ENCODE data around the gene AK9.

The AK9 gene

GRCh38 chr6:109453594-109454495 is 237.2 kb downstream of the AK9 start:
- Histone ChIP-seq H3K9me2 (ENCODE audit: low read depth, low read length) (no peaks in the 10 kb centered on the region), H3K27me3 (ENCODE audit: insufficient read depth, low read length) (no peaks in the 10 kb centered on the region), H3K36me3 (ENCODE audit: insufficient read depth, low read length) (peaks cover 20% of the 10 kb centered on the region; the same call in 1 of the 2 replicates), H3K9me3 (ENCODE audit: low read length) (no peaks in the 10 kb centered on the region), H4K20me1 (ENCODE audit: insufficient read depth, low read length) (no peaks in the 10 kb centered on the region), H3K4me2 (ENCODE audit: low read length) (peak overlapping the region; percentile 81), H3K4me3 (ENCODE audit: low read depth, low read length, poor library complexity, severe bottlenecking) (peak overlapping the region; percentile 79), H3K9ac (ENCODE audit: low read length) (peak overlapping the region; percentile 81), H3K79me2 (ENCODE audit: insufficient read depth, low read length) (no peaks in the 10 kb centered on the region), H3K4me1 (ENCODE audit: insufficient read depth, low read length, severe bottlenecking) (peaks cover 42% of the 10 kb centered on the region), H3F3A (ENCODE audit: insufficient read depth, low read length) (no peaks in the 10 kb centered on the region), H3K27ac (ENCODE audit: low read depth, low read length, poor library complexity, severe bottlenecking) (peak overlapping the region; percentile 88), H2AFZ (ENCODE audit: low read length) (no peak overlapping the region)
- TF ChIP-seq EZH2 (IDR thresholded peaks at IDR 0.05; ENCODE audit: borderline replicate concordance, low read length): no peak
- TF ChIP-seq CTCF (IDR thresholded peaks at IDR 0.05; ENCODE audit: low read length): no peak

DNA sequence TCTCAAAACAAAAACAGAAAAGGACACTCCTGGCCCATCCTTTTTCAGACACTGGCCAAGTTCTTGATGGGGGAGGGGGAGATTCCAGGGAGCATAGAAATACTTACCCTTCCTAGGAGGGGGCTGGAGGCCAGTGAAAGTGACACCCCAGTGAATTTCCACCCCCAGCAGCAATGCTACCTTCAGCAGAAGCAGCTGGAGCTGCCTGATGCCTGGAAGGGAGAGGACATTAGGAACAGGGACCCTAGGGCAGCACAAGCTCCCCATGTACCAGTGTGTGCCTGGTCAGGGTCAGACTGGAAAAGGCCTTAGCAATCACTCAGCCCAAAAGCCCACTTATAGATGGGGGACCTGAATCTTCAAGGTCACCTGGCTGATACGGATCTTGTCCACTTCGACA is 237.8 kb downstream of the AK9 start:
- H3K4me2 ChIP-seq (ENCODE audit: low read length): no peak overlapping the region

GRCh38 chr6:109452181-109452580 is 238.8 kb downstream of the AK9 start:
- TF ChIP-seq CTCF (IDR thresholded peaks at IDR 0.05; ENCODE audit: low read length) (no peak), EZH2 (IDR thresholded peaks at IDR 0.05; ENCODE audit: borderline replicate concordance, low read length) (no peak)
- Histone ChIP-seq H3K4me3 (ENCODE audit: low read depth, low read length, poor library complexity, severe bottlenecking) (no peak overlapping the region), H3K27ac (ENCODE audit: low read depth, low read length, poor library complexity, severe bottlenecking) (peak overlapping the region; percentile 35), H3K79me2 (ENCODE audit: insufficient read depth, low read length) (no peaks in the 10 kb centered on the region), H3K9me2 (ENCODE audit: low read depth, low read length) (no peaks in the 10 kb centered on the region), H4K20me1 (ENCODE audit: insufficient read depth, low read length) (no peaks in the 10 kb centered on the region), H3K27me3 (ENCODE audit: insufficient read depth, low read length) (no peaks in the 10 kb centered on the region), H3K9ac (ENCODE audit: low read length) (no peak overlapping the region), H3F3A (ENCODE audit: insufficient read depth, low read length) (no peaks in the 10 kb centered on the region), H2AFZ (ENCODE audit: low read length) (no peak overlapping the region), H3K4me1 (ENCODE audit: insufficient read depth, low read length, severe bottlenecking) (peaks cover 25% of the 10 kb centered on the region), H3K36me3 (ENCODE audit: insufficient read depth, low read length) (peaks cover 20% of the 10 kb centered on the region; the same call in 1 of the 2 replicates), H3K4me2 (ENCODE audit: low read length) (no peak overlapping the region), H3K9me3 (ENCODE audit: low read length) (no peaks in the 10 kb centered on the region)

More for the DNA sequence above, 237.8 kb downstream of the AK9 start:
- H3F3A ChIP-seq (ENCODE audit: insufficient read depth, low read length): no peaks in the 10 kb centered on the region
- H3K27ac ChIP-seq (ENCODE audit: low read depth, low read length, poor library complexity, severe bottlenecking): peak overlapping the region; percentile 88
- H3K9me3 ChIP-seq (ENCODE audit: low read length): no peaks in the 10 kb centered on the region
- TF ChIP-seq EZH2 (IDR thresholded peaks at IDR 0.05; ENCODE audit: borderline replicate concordance, low read length) (no peak), CTCF (IDR thresholded peaks at IDR 0.05; ENCODE audit: low read length) (no peak)
- no peaks in the 10 kb centered on the region for H3K9me2 ChIP-seq (ENCODE audit: low read depth, low read length)
- no peaks in the 10 kb centered on the region for H3K79me2 ChIP-seq (ENCODE audit: insufficient read depth, low read length)
- no peaks in the 10 kb centered on the region for H4K20me1 ChIP-seq (ENCODE audit: insufficient read depth, low read length)
- no peaks in the 10 kb centered on the region for H3K27me3 ChIP-seq (ENCODE audit: insufficient read depth, low read length)
- H3K4me1 ChIP-seq (ENCODE audit: insufficient read depth, low read length, severe bottlenecking): peaks cover 35% of the 10 kb centered on the region
- no peak overlapping the region for H2AFZ ChIP-seq (ENCODE audit: low read length)
- no peak overlapping the region for H3K4me3 ChIP-seq (ENCODE audit: low read depth, low read length, poor library complexity, severe bottlenecking)
- H3K9ac ChIP-seq (ENCODE audit: low read length): no peak overlapping the region
- H3K36me3 ChIP-seq (ENCODE audit: insufficient read depth, low read length): peaks cover 20% of the 10 kb centered on the region; the same call in 1 of the 2 replicates
